H9 (cell line): ENCODE measurements around the gene CYP24A1. TPM values are rescaled to one million over a fixed set of nuclear protein-coding genes. Genes with fewer than 3 reads are reported as not detected.
A peak's percentile ranks its signal among the peaks of the same experiment; 100 is the strongest.

Experiments
- DNase-seq: peaks from one replicate; pipeline ENCODE4 v3.0.0-alpha.2; 2017
- H2AFZ ChIP-seq: one replicate; pipeline ENCODE4 v1.6.1; 2013; ENCODE audit warnings: mild to moderate bottlenecking, low read length, control low read depth, moderate library complexity
- H2AK5ac ChIP-seq: 2 replicates; pipeline ENCODE4 v1.6.1; 2013; ENCODE audit warnings: low read length, control low read depth, mixed read lengths; ENCODE audit not compliant: insufficient read length
- H2BK120ac ChIP-seq: one replicate; pipeline ENCODE4 v1.6.1; 2013; ENCODE audit warnings: low read depth, mild to moderate bottlenecking, low read length, control low read depth, inconsistent platforms; ENCODE audit not compliant: poor library complexity, severe bottlenecking
- H2BK12ac ChIP-seq: 2 replicates; pipeline ENCODE4 v1.6.1; 2013; ENCODE audit warnings: low read length, control low read depth, mixed read lengths, low read depth; ENCODE audit not compliant: insufficient read length
- H2BK15ac ChIP-seq: 2 replicates; pipeline ENCODE4 v1.6.1; 2013; ENCODE audit warnings: low read depth, low read length, control low read depth
- H2BK20ac ChIP-seq: one replicate; pipeline ENCODE4 v1.6.1; 2013; ENCODE audit warnings: low read depth, mild to moderate bottlenecking, low read length, control low read depth, inconsistent platforms; ENCODE audit not compliant: poor library complexity, severe bottlenecking
- H2BK5ac ChIP-seq: 2 replicates; pipeline ENCODE4 v1.6.1; 2013; ENCODE audit warnings: low read length, control low read depth, mixed read lengths; ENCODE audit not compliant: insufficient read length
- H3K14ac ChIP-seq: 2 replicates; pipeline ENCODE4 v1.6.1; 2013; ENCODE audit warnings: low read length, control low read depth; ENCODE audit not compliant: insufficient read depth
- H3K18ac ChIP-seq: 2 replicates; pipeline ENCODE4 v1.6.1; 2013; ENCODE audit warnings: low read depth, mild to moderate bottlenecking, mixed read lengths, low read length, control low read depth; ENCODE audit not compliant: insufficient read length
- H3K23ac ChIP-seq: 2 replicates; pipeline ENCODE4 v1.6.1; 2013; ENCODE audit warnings: low read length, control low read depth, mixed read lengths, low read depth; ENCODE audit not compliant: insufficient read length
- H3K23me2 ChIP-seq: 2 replicates; pipeline ENCODE4 v1.6.1; 2013; ENCODE audit warnings: low read depth, mild to moderate bottlenecking, mixed read lengths, low read length, control low read depth; ENCODE audit not compliant: insufficient read length, poor library complexity, severe bottlenecking
- H3K27ac ChIP-seq: 2 replicates; pipeline ENCODE4 v1.5.1; 2013; ENCODE audit warnings: low read length, control low read depth, mixed read lengths, low read depth; ENCODE audit not compliant: insufficient read length
- H3K27me3 ChIP-seq: 2 replicates; pipeline ENCODE4 v1.6.1; 2013; ENCODE audit warnings: low read length, control low read depth, inconsistent platforms; ENCODE audit not compliant: insufficient read depth
- H3K4ac ChIP-seq: 2 replicates; pipeline ENCODE4 v1.6.1; 2013; ENCODE audit warnings: low read depth, mild to moderate bottlenecking, control low read depth, inconsistent platforms, low read length, moderate library complexity
- H3K4me1 ChIP-seq: 2 replicates; pipeline ENCODE4 v1.6.1; 2013; ENCODE audit warnings: low read length, control low read depth, inconsistent platforms; ENCODE audit not compliant: insufficient read depth
- H3K4me2 ChIP-seq: 2 replicates; pipeline ENCODE4 v1.6.1; 2013; ENCODE audit warnings: low read length, control low read depth, mixed read lengths; ENCODE audit not compliant: insufficient read length, insufficient read depth
- H3K56ac ChIP-seq: 2 replicates; pipeline ENCODE4 v1.6.1; 2013; ENCODE audit warnings: low read depth, mild to moderate bottlenecking, mixed read lengths, low read length, control low read depth; ENCODE audit not compliant: insufficient read length
- H3K79me1 ChIP-seq: 2 replicates; pipeline ENCODE4 v1.6.1; 2013; ENCODE audit warnings: low read depth, mild to moderate bottlenecking, moderate library complexity, low read length, control low read depth, inconsistent platforms; ENCODE audit not compliant: insufficient read depth, poor library complexity, severe bottlenecking
- H3K79me2 ChIP-seq: 2 replicates; pipeline ENCODE4 v1.6.1; 2013; ENCODE audit warnings: low read length, control low read depth, inconsistent platforms; ENCODE audit not compliant: insufficient read depth
- H3K9ac ChIP-seq: 2 replicates; pipeline ENCODE4 v1.6.1; 2013; ENCODE audit warnings: low read length, control low read depth, mixed read lengths; ENCODE audit not compliant: insufficient read length; ENCODE audit errors: extremely low read depth
- H3K9me3 ChIP-seq: one replicate; pipeline ENCODE4 v1.6.1; 2013; ENCODE audit warnings: low read depth, low read length, inconsistent platforms; ENCODE audit not compliant: control insufficient read depth
- H3T11ph ChIP-seq: one replicate; pipeline ENCODE4 v1.6.1; 2013; ENCODE audit warnings: mild to moderate bottlenecking, low read length, control low read depth, inconsistent platforms
- H4K20me1 ChIP-seq: one replicate; pipeline ENCODE4 v1.6.1; 2013; ENCODE audit not compliant: control insufficient read depth, insufficient read length, insufficient read depth
- H4K5ac ChIP-seq: 2 replicates; pipeline ENCODE4 v1.6.1; 2013; ENCODE audit warnings: low read depth, mild to moderate bottlenecking, mixed read lengths, low read length, control low read depth; ENCODE audit not compliant: insufficient read length
- H4K8ac ChIP-seq: replicated peaks from 2 replicates; pipeline ENCODE4 v1.6.1; 2013; ENCODE audit warnings: low read length, control low read depth, mixed read lengths, low read depth; ENCODE audit not compliant: insufficient read length
- H4K91ac ChIP-seq: 2 replicates; pipeline ENCODE4 v1.6.1; 2013; ENCODE audit warnings: low read depth, mild to moderate bottlenecking, moderate library complexity, mixed read lengths, low read length, control low read depth; ENCODE audit not compliant: insufficient read length
- H3K27ac Mint-ChIP-seq, 3 experiments: 2 replicates in 2 of 3; 3 replicates in 1 of 3; pipeline ENCODE4 v1.8.0; 2020 to 2021; ENCODE audit warnings: mixed read lengths in 3 of 3, mild to moderate bottlenecking in 1 of 3, moderate library complexity in 1 of 3
- H3K27me3 Mint-ChIP-seq: 2 replicates; pipeline ENCODE4 v1.8.0; 2021; ENCODE audit warnings: low read depth, mild to moderate bottlenecking, moderate library complexity, mixed read lengths
- H3K36me3 Mint-ChIP-seq, 3 experiments: 2 replicates in 2 of 3; 3 replicates in 1 of 3; pipeline ENCODE4 v1.8.0; 2020 to 2021; ENCODE audit warnings: low read depth in 3 of 3, mixed read lengths in 3 of 3; ENCODE audit not compliant: insufficient read depth in 1 of 3
- H3K4me1 Mint-ChIP-seq, 2 experiments: 2 replicates each; pipeline ENCODE4 v1.8.0; 2020; ENCODE audit warnings: mixed read lengths in 2 of 2
- H3K4me3 Mint-ChIP-seq, 2 experiments: 2 replicates in 1 of 2; 3 replicates in 1 of 2; pipeline ENCODE4 v1.8.0; 2020 to 2021; ENCODE audit warnings: mild to moderate bottlenecking in 2 of 2, mixed read lengths in 2 of 2, moderate library complexity in 1 of 2
- H3K9me3 Mint-ChIP-seq, 2 experiments: 2 replicates in 1 of 2; 3 replicates in 1 of 2; pipeline ENCODE4 v1.8.0; 2020; ENCODE audit warnings: mild to moderate bottlenecking in 2 of 2, mixed read lengths in 2 of 2, moderate library complexity in 1 of 2
- CTCF ChIP-seq: fragments of 200-600 bp; sonication (generic); conservative IDR thresholded peaks from 3 replicates; pipeline ENCODE4 v1.8.0; 2021; ENCODE audit warnings: antibody characterized with exemption, mild to moderate bottlenecking
- WGBS: extraction: QIAGEN DNeasy Blood & Tissue Kit; methylation state at CpG from one replicate; pipeline ENCODE4 v1.1.7; 2013; ENCODE audit warnings: missing lambda C conversion rate, low lambda C conversion rate, mixed read lengths; ENCODE audit not compliant: insufficient read length; ENCODE audit errors: extremely low coverage; 5-methylcytosine and 5-hydroxymethylcytosine counted together
- total RNA-seq: library from RNA; stranded (reverse); gene quantifications from 2 replicates; pipeline ENCODE4 v1.2.1, GENCODE V29; 2021

The CYP24A1 gene
- total RNA-seq, 1 experiment from 2014 or later = not detected

DNA sequence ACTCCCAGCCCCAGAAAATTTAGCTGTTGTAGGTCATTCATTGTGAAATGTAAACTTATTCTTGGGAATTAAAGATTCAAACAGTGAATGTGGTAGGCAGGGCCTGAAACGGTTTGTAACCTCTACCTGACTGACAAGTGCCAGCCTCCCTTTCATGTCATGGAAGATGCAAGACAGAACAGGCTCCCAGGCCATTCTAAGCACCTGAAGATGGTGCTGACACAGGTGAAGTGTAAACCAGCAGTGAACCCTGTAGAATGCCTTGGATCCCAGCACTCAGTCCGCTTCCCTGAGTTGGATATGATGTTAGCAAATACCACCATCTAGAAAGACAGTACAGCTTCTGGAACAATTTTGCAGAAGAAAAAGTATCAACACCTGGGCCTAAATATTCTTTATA is 19.3 kb downstream of the CYP24A1 start:
- H3K23ac ChIP-seq = no peak overlapping the region
- H4K91ac ChIP-seq = no peak overlapping the region
- H3K14ac ChIP-seq = no peak overlapping the region
- H2AK5ac ChIP-seq = no peak overlapping the region
- no peaks in the 10 kb centered on the region for H4K20me1 ChIP-seq
- H3K27ac ChIP-seq = no peak overlapping the region
- no peaks in the 10 kb centered on the region for H3K9me3 ChIP-seq
- no peak overlapping the region for H3K4ac ChIP-seq
- no peak for DNase-seq
- Mint-ChIP-seq H3K9me3 (no peaks in the 10 kb centered on the region), H3K27ac (0 out of 7 replicates have a peak overlapping the region, but pooled peaks of 1 of the 3 experiments have one; percentile 13), H3K27me3 (no peaks in the 10 kb centered on the region), H3K4me1 (no peaks in the 10 kb centered on the region), H3K4me3 (no peak overlapping the region), H3K36me3 (no peaks in the 10 kb centered on the region)
- H3T11ph ChIP-seq = no peak overlapping the region
- H2BK12ac ChIP-seq = no peak overlapping the region
- no CpG with 5 or more reads among the region's 2 CpGs for WGBS
- no peak overlapping the region for H2BK5ac ChIP-seq
- H3K23me2 ChIP-seq = no peaks in the 10 kb centered on the region
- H3K79me2 ChIP-seq = no peaks in the 10 kb centered on the region
- H3K27me3 ChIP-seq = no peaks in the 10 kb centered on the region
- no peak overlapping the region for H2AFZ ChIP-seq
- no peaks in the 10 kb centered on the region for H3K79me1 ChIP-seq
- H4K5ac ChIP-seq = no peak overlapping the region
- H3K56ac ChIP-seq = no peak overlapping the region
- no peak overlapping the region for H4K8ac ChIP-seq
- H3K9ac ChIP-seq = no peak overlapping the region
- H3K4me1 ChIP-seq = 0 out of 2 replicates have a peak, but pooled peaks cover 2% of the 10 kb centered on the region
- no peak overlapping the region for H3K18ac ChIP-seq
- H2BK20ac ChIP-seq = no peak overlapping the region
- no peak for TF ChIP-seq CTCF
- no peak overlapping the region for H2BK120ac ChIP-seq
- no peak overlapping the region for H3K4me2 ChIP-seq
- H2BK15ac ChIP-seq = no peak overlapping the region
